GM12878 (cell line): ENCODE measurements around the gene NEB. TPM values are rescaled to one million over a fixed set of nuclear protein-coding genes. Genes with fewer than 3 reads are reported as not detected.

Experiments used
- ATAC-seq: fragments of 200-7000 bp; cut with Tn5 transposase; 3 replicates; pipeline ENCODE4 v1.9.1; 2020; ENCODE audit warnings: mild to moderate bottlenecking, moderate library complexity
- BruUV-seq: library from RNA; stranded (reverse); fragments of 400-500 nt; replicated peaks from 2 replicates; lab custom pipeline; 2021; lab: Mats Ljungman, UMichigan
- CTCF ChIA-PET: fragments of 300-600 bp; sonication (Branson Sonifier 250); formaldehyde crosslinking; extraction: SDS; loops from one replicate; lab custom pipeline; 2021; ENCODE audit warnings: inconsistent platforms; lab: Yijun Ruan, JAX
- POLR2A ChIA-PET: fragments of 350-600 bp; formaldehyde crosslinking; extraction: SDS; loops from one replicate; lab custom pipeline; 2021; ENCODE audit warnings: inconsistent platforms; lab: Charles Lee
- RAD21 ChIA-PET: fragments of 300-600 bp; sonication (Branson Sonifier 250); formaldehyde crosslinking; loops from one replicate; lab custom pipeline; 2023; ENCODE audit warnings: antibody characterized with exemption; ENCODE audit not compliant: unreplicated experiment; lab: Charles Lee
- SMC1A ChIA-PET: fragments of 300-600 bp; sonication (Branson Sonifier 250); formaldehyde crosslinking; loops from one replicate; lab custom pipeline; 2023; ENCODE audit not compliant: unreplicated experiment, uncharacterized antibody; lab: Charles Lee
- DNase-seq: peaks from one replicate; pipeline ENCODE4 v3.0.0-alpha.2; 2011; ENCODE audit warnings: low read depth, low spot score
- FAIRE-seq: peaks from 3 replicates; lab custom pipeline; 2011; peaks lifted over from hg19 to GRCh38; lab: Jason Lieb, UNC
- H2AFZ ChIP-seq: 2 replicates; pipeline ENCODE4 v1.6.0; 2011; ENCODE audit warnings: low read depth, low read length, control low read depth; ENCODE audit not compliant: control insufficient read depth
- H3K27ac ChIP-seq: 2 replicates; pipeline ENCODE4 v1.5.1; 2011; ENCODE audit warnings: control low read depth; ENCODE audit not compliant: control insufficient read depth, insufficient read depth
- H3K27me3 ChIP-seq, 2 experiments: replicated peaks in 1 of 2; 2 replicates each; pipeline versions ENCODE4 v1.6.0 to v1.6.1; 2011; ENCODE audit warnings: low read length in 1 of 2; ENCODE audit not compliant: control insufficient read depth in 2 of 2, insufficient read depth in 2 of 2
- H3K36me3 ChIP-seq, 2 experiments: 2 replicates each; pipeline ENCODE4 v1.5.1; 2011; ENCODE audit warnings: low read length in 1 of 2; ENCODE audit not compliant: control insufficient read depth in 2 of 2, insufficient read depth in 2 of 2
- H3K4me1 ChIP-seq: 2 replicates; pipeline ENCODE4 v1.6.1; 2011; ENCODE audit warnings: mild to moderate bottlenecking, low read length, moderate library complexity, mixed read lengths; ENCODE audit not compliant: control insufficient read depth, insufficient read depth
- H3K4me2 ChIP-seq: 2 replicates; pipeline ENCODE4 v1.6.0; 2011; ENCODE audit warnings: control low read depth; ENCODE audit not compliant: control insufficient read depth, insufficient read depth
- H3K4me3 ChIP-seq: fragments of 200-600 bp; sonication (generic); 2 replicates; pipeline ENCODE4 v1.5.1; 2016
- H3K79me2 ChIP-seq: 2 replicates; pipeline ENCODE4 v1.6.0; 2011; ENCODE audit warnings: low read length; ENCODE audit not compliant: control insufficient read depth, insufficient read depth
- H3K9ac ChIP-seq: 2 replicates; pipeline ENCODE4 v1.8.0; 2011; ENCODE audit warnings: low read length, control low read depth, mixed read lengths; ENCODE audit not compliant: control insufficient read depth, insufficient read depth
- H3K9me3 ChIP-seq: replicated peaks from 3 replicates; pipeline ENCODE4 v1.5.1; 2011; ENCODE audit warnings: mild to moderate bottlenecking, low read length; ENCODE audit not compliant: control insufficient read depth, insufficient read depth
- H4K20me1 ChIP-seq: 2 replicates; pipeline ENCODE4 v1.6.0; 2011; ENCODE audit not compliant: control insufficient read depth, insufficient read depth
- ELK1 ChIP-seq: IDR thresholded peaks from 2 replicates; pipeline ENCODE4 v1.6.1; 2012; ENCODE audit warnings: low read depth, low read length, improper control_type of control experiment
- PBX3 ChIP-seq: IDR thresholded peaks from 2 replicates; pipeline ENCODE4 v1.6.1; 2011; ENCODE audit warnings: mild to moderate bottlenecking, low read depth, low read length, moderate library complexity; ENCODE audit not compliant: insufficient replicate concordance
- STAT1 ChIP-seq: fragments of 450-650 bp; conservative IDR thresholded peaks from 2 replicates; pipeline ENCODE4 v1.6.1; 2014; ENCODE audit warnings: antibody characterized with exemption, mild to moderate bottlenecking
- ZBTB11 ChIP-seq: fragments of 450-650 bp; formaldehyde crosslinking; IDR thresholded peaks from 2 replicates; pipeline ENCODE4 v1.5.0; 2022; ENCODE audit warnings: mild to moderate bottlenecking, missing genetic modification characterization
- ZBTB40 ChIP-seq: fragments of 450-650 bp; IDR thresholded peaks from 2 replicates; pipeline ENCODE4 v1.6.1; 2016; ENCODE audit warnings: mild to moderate bottlenecking, moderate library complexity, borderline replicate concordance
- WGBS: methylation state at CpG from one replicate; pipeline ENCODE4 v1.1.6; 2016; ENCODE audit warnings: low lambda C conversion rate; ENCODE audit not compliant: insufficient replicate concordance, insufficient coverage; ENCODE audit errors: missing lambda C conversion rate; 5-methylcytosine and 5-hydroxymethylcytosine counted together
- in situ Hi-C: fragments of 300-500 bp; cut with MboI; formaldehyde crosslinking; loops from 9 replicates; pipeline ENCODE4 v1.14.3; 2018; ENCODE audit warnings: mixed read lengths
- intact Hi-C: fragments of 100-400 bp; cut with micrococcal nuclease; formaldehyde crosslinking; loops from one replicate; pipeline ENCODE4 v1.14.2; 2022; ENCODE audit not compliant: unreplicated experiment
- polyA plus RNA-seq, 11 experiments: library from polyadenylated mRNA; depleted of rRNA in 4 of 11; unstranded in 6 of 11; stranded (reverse) in 5 of 11; fragments of >200 nt; fragmentation: Nextera tagmentation in 4 of 11; fragmentation: Illumina TruSeq in 1 of 11; extraction: Ambion mirVana in 4 of 11; extraction: Trizol in 1 of 11; gene quantifications; 1 replicate in 1 of 11; 2 replicates in 10 of 11; pipeline versions ENCODE4 v1.2.1 to v1.2.3, GENCODE V29; 2011 to 2016; ENCODE audit warnings: inconsistent platforms in 2 of 11, missing spikeins in 2 of 11, low read depth in 1 of 11
- total RNA-seq, 4 experiments: library from RNA; depleted of rRNA in 3 of 4; stranded (reverse); fragments of >200 nt in 3 of 4; fragmentation: Illumina TruSeq in 1 of 4; extraction: Trizol in 1 of 4; gene quantifications; 2 replicates each; pipeline versions ENCODE4 v1.2.1 to v1.2.3, GENCODE V29; 2013 to 2021

NEB gene
- total and polyA plus RNA-seq, 10 of the 15 experiments (the other 5 are each of a cell fraction or from before 2014, with no cell fraction given), result 0.04 to 0.77 (median 0.12) TPM

GRCh38 chr2:151679994-151680393 is 54.3 kb downstream of the NEB start:
- Histone ChIP-seq H3K27me3 (no peaks in the 10 kb centered on the region), H3K4me1 (no peaks in the 10 kb centered on the region), H3K9me3 (no peaks in the 10 kb centered on the region), H3K9ac (no peak overlapping the region), H2AFZ (no peak overlapping the region), H3K4me3 (no peak overlapping the region), H3K36me3 (no peaks in the 10 kb centered on the region), H3K4me2 (no peak overlapping the region), H3K27ac (no peak overlapping the region), H4K20me1 (no peaks in the 10 kb centered on the region), H3K79me2 (no peaks in the 10 kb centered on the region)
- POLR2A ChIA-PET, result no interaction called here
- CTCF ChIA-PET, result no interaction called here
- BruUV-seq, result no TSS peak
- ATAC-seq, result no peak
- SMC1A ChIA-PET, result no interaction called here
- RAD21 ChIA-PET, result no interaction called here
- FAIRE-seq, result no peak
- TF ChIP-seq PBX3 (no peak), ELK1 (no peak), ZBTB11 (CRISPR knock-in tag) (no peak), STAT1 (no peak), ZBTB40 (no peak)
- in situ Hi-C loops, result no loop called here
- no peak for DNase-seq
- intact Hi-C loops, result no loop called here
- WGBS, result 0% methylated on average over 1 of the region's 1 CpG
